H9 (cell line): Measurements from ENCODE around the gene PEX5L. TPM values are rescaled to one million over a fixed set of nuclear protein-coding genes. Genes with fewer than 3 reads are reported as not detected.

ENCODE experiments used
- DNase-seq: peaks from one replicate; pipeline ENCODE4 v3.0.0-alpha.2; 2017
- H2AFZ ChIP-seq: one replicate; pipeline ENCODE4 v1.6.1; 2013; ENCODE audit warnings: mild to moderate bottlenecking, low read length, control low read depth, moderate library complexity
- H2AK5ac ChIP-seq: 2 replicates; pipeline ENCODE4 v1.6.1; 2013; ENCODE audit warnings: low read length, control low read depth, mixed read lengths; ENCODE audit not compliant: insufficient read length
- H2BK120ac ChIP-seq: one replicate; pipeline ENCODE4 v1.6.1; 2013; ENCODE audit warnings: low read depth, mild to moderate bottlenecking, low read length, control low read depth, inconsistent platforms; ENCODE audit not compliant: poor library complexity, severe bottlenecking
- H2BK12ac ChIP-seq: 2 replicates; pipeline ENCODE4 v1.6.1; 2013; ENCODE audit warnings: low read length, control low read depth, mixed read lengths, low read depth; ENCODE audit not compliant: insufficient read length
- H2BK15ac ChIP-seq: 2 replicates; pipeline ENCODE4 v1.6.1; 2013; ENCODE audit warnings: low read depth, low read length, control low read depth
- H2BK20ac ChIP-seq: one replicate; pipeline ENCODE4 v1.6.1; 2013; ENCODE audit warnings: low read depth, mild to moderate bottlenecking, low read length, control low read depth, inconsistent platforms; ENCODE audit not compliant: poor library complexity, severe bottlenecking
- H2BK5ac ChIP-seq: 2 replicates; pipeline ENCODE4 v1.6.1; 2013; ENCODE audit warnings: low read length, control low read depth, mixed read lengths; ENCODE audit not compliant: insufficient read length
- H3K14ac ChIP-seq: 2 replicates; pipeline ENCODE4 v1.6.1; 2013; ENCODE audit warnings: low read length, control low read depth; ENCODE audit not compliant: insufficient read depth
- H3K18ac ChIP-seq: 2 replicates; pipeline ENCODE4 v1.6.1; 2013; ENCODE audit warnings: low read depth, mild to moderate bottlenecking, mixed read lengths, low read length, control low read depth; ENCODE audit not compliant: insufficient read length
- H3K23ac ChIP-seq: 2 replicates; pipeline ENCODE4 v1.6.1; 2013; ENCODE audit warnings: low read length, control low read depth, mixed read lengths, low read depth; ENCODE audit not compliant: insufficient read length
- H3K23me2 ChIP-seq: 2 replicates; pipeline ENCODE4 v1.6.1; 2013; ENCODE audit warnings: low read depth, mild to moderate bottlenecking, mixed read lengths, low read length, control low read depth; ENCODE audit not compliant: insufficient read length, poor library complexity, severe bottlenecking
- H3K27ac ChIP-seq: 2 replicates; pipeline ENCODE4 v1.5.1; 2013; ENCODE audit warnings: low read length, control low read depth, mixed read lengths, low read depth; ENCODE audit not compliant: insufficient read length
- H3K27me3 ChIP-seq: 2 replicates; pipeline ENCODE4 v1.6.1; 2013; ENCODE audit warnings: low read length, control low read depth, inconsistent platforms; ENCODE audit not compliant: insufficient read depth
- H3K4ac ChIP-seq: 2 replicates; pipeline ENCODE4 v1.6.1; 2013; ENCODE audit warnings: low read depth, mild to moderate bottlenecking, control low read depth, inconsistent platforms, low read length, moderate library complexity
- H3K4me1 ChIP-seq: 2 replicates; pipeline ENCODE4 v1.6.1; 2013; ENCODE audit warnings: low read length, control low read depth, inconsistent platforms; ENCODE audit not compliant: insufficient read depth
- H3K4me2 ChIP-seq: 2 replicates; pipeline ENCODE4 v1.6.1; 2013; ENCODE audit warnings: low read length, control low read depth, mixed read lengths; ENCODE audit not compliant: insufficient read length, insufficient read depth
- H3K56ac ChIP-seq: 2 replicates; pipeline ENCODE4 v1.6.1; 2013; ENCODE audit warnings: low read depth, mild to moderate bottlenecking, mixed read lengths, low read length, control low read depth; ENCODE audit not compliant: insufficient read length
- H3K79me1 ChIP-seq: 2 replicates; pipeline ENCODE4 v1.6.1; 2013; ENCODE audit warnings: low read depth, mild to moderate bottlenecking, moderate library complexity, low read length, control low read depth, inconsistent platforms; ENCODE audit not compliant: insufficient read depth, poor library complexity, severe bottlenecking
- H3K79me2 ChIP-seq: 2 replicates; pipeline ENCODE4 v1.6.1; 2013; ENCODE audit warnings: low read length, control low read depth, inconsistent platforms; ENCODE audit not compliant: insufficient read depth
- H3K9ac ChIP-seq: 2 replicates; pipeline ENCODE4 v1.6.1; 2013; ENCODE audit warnings: low read length, control low read depth, mixed read lengths; ENCODE audit not compliant: insufficient read length; ENCODE audit errors: extremely low read depth
- H3K9me3 ChIP-seq: one replicate; pipeline ENCODE4 v1.6.1; 2013; ENCODE audit warnings: low read depth, low read length, inconsistent platforms; ENCODE audit not compliant: control insufficient read depth
- H3T11ph ChIP-seq: one replicate; pipeline ENCODE4 v1.6.1; 2013; ENCODE audit warnings: mild to moderate bottlenecking, low read length, control low read depth, inconsistent platforms
- H4K20me1 ChIP-seq: one replicate; pipeline ENCODE4 v1.6.1; 2013; ENCODE audit not compliant: control insufficient read depth, insufficient read length, insufficient read depth
- H4K5ac ChIP-seq: 2 replicates; pipeline ENCODE4 v1.6.1; 2013; ENCODE audit warnings: low read depth, mild to moderate bottlenecking, mixed read lengths, low read length, control low read depth; ENCODE audit not compliant: insufficient read length
- H4K8ac ChIP-seq: replicated peaks from 2 replicates; pipeline ENCODE4 v1.6.1; 2013; ENCODE audit warnings: low read length, control low read depth, mixed read lengths, low read depth; ENCODE audit not compliant: insufficient read length
- H4K91ac ChIP-seq: 2 replicates; pipeline ENCODE4 v1.6.1; 2013; ENCODE audit warnings: low read depth, mild to moderate bottlenecking, moderate library complexity, mixed read lengths, low read length, control low read depth; ENCODE audit not compliant: insufficient read length
- H3K27ac Mint-ChIP-seq, 3 experiments: 2 replicates in 2 of 3; 3 replicates in 1 of 3; pipeline ENCODE4 v1.8.0; 2020 to 2021; ENCODE audit warnings: mixed read lengths in 3 of 3, mild to moderate bottlenecking in 1 of 3, moderate library complexity in 1 of 3
- H3K27me3 Mint-ChIP-seq: 2 replicates; pipeline ENCODE4 v1.8.0; 2021; ENCODE audit warnings: low read depth, mild to moderate bottlenecking, moderate library complexity, mixed read lengths
- H3K36me3 Mint-ChIP-seq, 3 experiments: 2 replicates in 2 of 3; 3 replicates in 1 of 3; pipeline ENCODE4 v1.8.0; 2020 to 2021; ENCODE audit warnings: low read depth in 3 of 3, mixed read lengths in 3 of 3; ENCODE audit not compliant: insufficient read depth in 1 of 3
- H3K4me1 Mint-ChIP-seq, 2 experiments: 2 replicates each; pipeline ENCODE4 v1.8.0; 2020; ENCODE audit warnings: mixed read lengths in 2 of 2
- H3K4me3 Mint-ChIP-seq, 2 experiments: 2 replicates in 1 of 2; 3 replicates in 1 of 2; pipeline ENCODE4 v1.8.0; 2020 to 2021; ENCODE audit warnings: mild to moderate bottlenecking in 2 of 2, mixed read lengths in 2 of 2, moderate library complexity in 1 of 2
- H3K9me3 Mint-ChIP-seq, 2 experiments: 2 replicates in 1 of 2; 3 replicates in 1 of 2; pipeline ENCODE4 v1.8.0; 2020; ENCODE audit warnings: mild to moderate bottlenecking in 2 of 2, mixed read lengths in 2 of 2, moderate library complexity in 1 of 2
- WGBS: extraction: QIAGEN DNeasy Blood & Tissue Kit; methylation state at CpG from one replicate; pipeline ENCODE4 v1.1.7; 2013; ENCODE audit warnings: missing lambda C conversion rate, low lambda C conversion rate, mixed read lengths; ENCODE audit not compliant: insufficient read length; ENCODE audit errors: extremely low coverage; 5-methylcytosine and 5-hydroxymethylcytosine counted together
- total RNA-seq: library from RNA; stranded (reverse); gene quantifications from 2 replicates; pipeline ENCODE4 v1.2.1, GENCODE V29; 2021
- TF ChIP-seq, protein P1 (sequence below): fragments of 200-600 bp; sonication (generic); conservative IDR thresholded peaks from 3 replicates; pipeline ENCODE4 v1.8.0; 2021; ENCODE audit warnings: antibody characterized with exemption, mild to moderate bottlenecking

PEX5L gene
- total RNA-seq, 1 experiment from 2014 or later = 0.85 TPM

DNA sequence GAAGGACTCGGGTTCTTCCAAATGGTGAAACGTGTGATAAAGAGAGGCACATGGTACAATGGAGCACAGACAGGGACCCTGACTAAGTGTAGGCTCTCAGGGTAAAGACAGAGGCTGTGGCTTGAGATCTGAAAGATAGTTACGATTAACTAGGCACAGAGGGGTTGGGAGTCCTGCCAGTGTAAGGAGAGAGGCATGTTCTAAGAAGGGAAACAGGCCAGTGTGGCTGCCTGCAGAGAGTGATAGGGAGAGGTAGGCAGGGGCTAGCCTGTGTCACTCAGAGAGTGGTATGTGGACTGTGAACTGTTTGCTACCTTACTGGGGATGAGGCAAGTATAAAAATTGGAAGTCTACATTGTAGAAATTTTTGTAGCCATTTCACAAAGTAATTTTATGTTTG lies 109.5 kb downstream of the PEX5L start:
- Histone ChIP-seq H4K8ac (no peak overlapping the region), H4K91ac (no peak overlapping the region), H3K23me2 (no peaks in the 10 kb centered on the region), H2BK5ac (no peak overlapping the region), H3K9ac (no peak overlapping the region), H2BK20ac (no peak overlapping the region), H2BK120ac (no peak overlapping the region), H3K18ac (no peak overlapping the region), H3K79me1 (no peaks in the 10 kb centered on the region), H3T11ph (no peak overlapping the region), H3K4me1 (peaks cover 2% of the 10 kb centered on the region; the same call in 1 of the 2 replicates), H2BK12ac (no peak overlapping the region), H2BK15ac (no peak overlapping the region), H3K4me2 (no peak overlapping the region), H3K14ac (no peak overlapping the region), H3K56ac (no peak overlapping the region), H3K23ac (no peak overlapping the region), H3K27ac (no peak overlapping the region), H2AK5ac (no peak overlapping the region), H3K4ac (no peak overlapping the region), H3K27me3 (no peaks in the 10 kb centered on the region), H4K20me1 (no peaks in the 10 kb centered on the region), H2AFZ (no peak overlapping the region), H3K9me3 (no peaks in the 10 kb centered on the region), H3K79me2 (no peaks in the 10 kb centered on the region), H4K5ac (no peak overlapping the region)
- TF ChIP-seq, protein P1, sequence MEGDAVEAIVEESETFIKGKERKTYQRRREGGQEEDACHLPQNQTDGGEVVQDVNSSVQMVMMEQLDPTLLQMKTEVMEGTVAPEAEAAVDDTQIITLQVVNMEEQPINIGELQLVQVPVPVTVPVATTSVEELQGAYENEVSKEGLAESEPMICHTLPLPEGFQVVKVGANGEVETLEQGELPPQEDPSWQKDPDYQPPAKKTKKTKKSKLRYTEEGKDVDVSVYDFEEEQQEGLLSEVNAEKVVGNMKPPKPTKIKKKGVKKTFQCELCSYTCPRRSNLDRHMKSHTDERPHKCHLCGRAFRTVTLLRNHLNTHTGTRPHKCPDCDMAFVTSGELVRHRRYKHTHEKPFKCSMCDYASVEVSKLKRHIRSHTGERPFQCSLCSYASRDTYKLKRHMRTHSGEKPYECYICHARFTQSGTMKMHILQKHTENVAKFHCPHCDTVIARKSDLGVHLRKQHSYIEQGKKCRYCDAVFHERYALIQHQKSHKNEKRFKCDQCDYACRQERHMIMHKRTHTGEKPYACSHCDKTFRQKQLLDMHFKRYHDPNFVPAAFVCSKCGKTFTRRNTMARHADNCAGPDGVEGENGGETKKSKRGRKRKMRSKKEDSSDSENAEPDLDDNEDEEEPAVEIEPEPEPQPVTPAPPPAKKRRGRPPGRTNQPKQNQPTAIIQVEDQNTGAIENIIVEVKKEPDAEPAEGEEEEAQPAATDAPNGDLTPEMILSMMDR = no peak
- no CpG with 5 or more reads among the region's 3 CpGs for WGBS
- H3K36me3 Mint-ChIP-seq = no peaks in the 10 kb centered on the region
- no peaks in the 10 kb centered on the region for H3K27me3 Mint-ChIP-seq
- H3K27ac Mint-ChIP-seq = peak overlapping the region in 2 of 3 experiments; percentile 48 to 52; a peak in 2 of 7 replicates
- DNase-seq = no peak
- no peaks in the 10 kb centered on the region for H3K9me3 Mint-ChIP-seq
- H3K4me3 Mint-ChIP-seq = no peak overlapping the region
- H3K4me1 Mint-ChIP-seq = peaks cover 10 to 28% of the 10 kb centered on the region in 2 experiments
